Vagina (tissue), 2 donors: Measurements from ENCODE around the gene OR6Q1. TPM values are rescaled to one million over a fixed set of nuclear protein-coding genes. Genes with fewer than 3 reads are reported as not detected.

Source experiments
- DNase-seq, 2 donors: peaks; one replicate each; pipeline ENCODE4 v3.0.0-alpha.2; 2017; ENCODE audit errors: extremely low spot score in 2 of 2
- H3K27ac ChIP-seq: fragments of 200-600 bp; sonication (generic); one replicate; pipeline ENCODE4 v1.5.1; 2019
- H3K27me3 ChIP-seq: fragments of 200-600 bp; sonication (generic); one replicate; pipeline ENCODE4 v1.5.1; 2019
- H3K36me3 ChIP-seq, 2 donors: fragments of 200-600 bp; sonication (generic); one replicate each; pipeline ENCODE4 v1.5.1; 2017 to 2019
- H3K4me1 ChIP-seq: fragments of 200-600 bp; sonication (generic); one replicate; pipeline ENCODE4 v1.5.1; 2019
- H3K4me3 ChIP-seq, 2 donors: fragments of 200-600 bp; sonication (generic); 1 replicate in 1 of 2; 2 replicates in 1 of 2; pipeline ENCODE4 v1.5.1; 2016 to 2019
- H3K9me3 ChIP-seq: fragments of 200-600 bp; sonication (generic); one replicate; pipeline ENCODE4 v1.5.1; 2019
- CTCF ChIP-seq, 3 experiments: fragments of 450-650 bp in 2 of 3; fragments of 200-600 bp in 1 of 3; sonication (generic) in 1 of 3; IDR thresholded peaks; one replicate each; pipeline ENCODE4 v1.5.1; 2017 to 2019; ENCODE audit warnings: antibody characterized with exemption in 3 of 3, mild to moderate bottlenecking in 2 of 3, moderate library complexity in 2 of 3
- POLR2A ChIP-seq, 2 donors: fragments of 450-650 bp; IDR thresholded peaks; one replicate each; pipeline ENCODE4 v1.6.1; 2017; ENCODE audit warnings: antibody characterized with exemption in 2 of 2, mild to moderate bottlenecking in 2 of 2, moderate library complexity in 2 of 2
- POLR2AphosphoS5 ChIP-seq, 2 donors: sonication (generic); formaldehyde crosslinking; IDR thresholded peaks; one replicate each; pipeline ENCODE4 v1.9.0; 2017; ENCODE audit warnings: antibody characterized with exemption in 2 of 2, mild to moderate bottlenecking in 2 of 2, low read depth in 1 of 2; ENCODE audit not compliant: insufficient read depth in 1 of 2
- intact Hi-C: fragments of 100-400 bp; cut with DNase I; formaldehyde crosslinking; loops from one replicate; pipeline ENCODE4 v1.15.1; 2023
- total RNA-seq: library from RNA; depleted of rRNA; stranded (reverse); fragments of >200 nt; gene quantifications from one replicate; pipeline ENCODE4 v1.2.3, GENCODE V29; 2016

Gene OR6Q1
- total RNA-seq, 1 donor from 2014 or later: not detected

GRCh38 chr11:58060535-58060934 lies 29.8 kb downstream of the OR6Q1 start:
- DNase-seq: no peak
- Histone ChIP-seq H3K9me3 (no peaks in the 10 kb centered on the region), H3K36me3 (no peaks in the 10 kb centered on the region), H3K27me3 (no peaks in the 10 kb centered on the region), H3K4me3 (no peak overlapping the region), H3K27ac (no peak overlapping the region), H3K4me1 (no peaks in the 10 kb centered on the region)
- intact Hi-C loops: no loop called here
- TF ChIP-seq POLR2AphosphoS5 (IDR thresholded peaks at IDR 0.05; ENCODE audit: insufficient read depth in 1 of 2, low read depth in 1 of 2) (no peak), CTCF (IDR thresholded peaks at IDR 0.05) (no peak), POLR2A (IDR thresholded peaks at IDR 0.05) (no peak)

- Histone ChIP-seq H3K27me3 (no peaks in the 10 kb centered on the region), H3K9me3 (no peaks in the 10 kb centered on the region), H3K27ac (no peak overlapping the region), H3K36me3 (no peaks in the 10 kb centered on the region), H3K4me1 (no peaks in the 10 kb centered on the region), H3K4me3 (no peak overlapping the region)
- intact Hi-C loops: no loop called here
- no peak for TF ChIP-seq CTCF (IDR thresholded peaks at IDR 0.05)
- TF ChIP-seq POLR2A (IDR thresholded peaks at IDR 0.05): no peak
- no peak for TF ChIP-seq POLR2AphosphoS5 (IDR thresholded peaks at IDR 0.05; ENCODE audit: insufficient read depth in 1 of 2, low read depth in 1 of 2)
- DNase-seq: no peak
Observed at GRCh38 chr11:58060939-58061672, 30.4 kb downstream of the OR6Q1 start.

- Histone ChIP-seq H3K4me3 (no peak overlapping the region), H3K4me1 (no peaks in the 10 kb centered on the region), H3K9me3 (no peaks in the 10 kb centered on the region), H3K36me3 (no peaks in the 10 kb centered on the region), H3K27ac (no peak overlapping the region), H3K27me3 (no peaks in the 10 kb centered on the region)
- intact Hi-C loops: no loop called here
- DNase-seq: no peak
- TF ChIP-seq POLR2A (IDR thresholded peaks at IDR 0.05): no peak
- TF ChIP-seq POLR2AphosphoS5 (IDR thresholded peaks at IDR 0.05; ENCODE audit: insufficient read depth in 1 of 2, low read depth in 1 of 2): no peak
- TF ChIP-seq CTCF (IDR thresholded peaks at IDR 0.05): no peak
Observed at GRCh38 chr11:58061813-58062212, 31.1 kb downstream of the OR6Q1 start.

- H3K36me3 ChIP-seq: no peaks in the 10 kb centered on the region
- no peak for TF ChIP-seq CTCF (IDR thresholded peaks at IDR 0.05)
- TF ChIP-seq POLR2A (IDR thresholded peaks at IDR 0.05): no peak
- TF ChIP-seq POLR2AphosphoS5 (IDR thresholded peaks at IDR 0.05; ENCODE audit: insufficient read depth in 1 of 2, low read depth in 1 of 2): no peak
- H3K4me1 ChIP-seq: no peaks in the 10 kb centered on the region
- no peak overlapping the region for H3K4me3 ChIP-seq
- no peak for DNase-seq
- intact Hi-C loops: no loop called here
- H3K27ac ChIP-seq: no peak overlapping the region
- H3K27me3 ChIP-seq: no peaks in the 10 kb centered on the region
- no peaks in the 10 kb centered on the region for H3K9me3 ChIP-seq
Observed at GRCh38 chr11:58067685-58068084, 36.9 kb downstream of the OR6Q1 start.

GRCh38 chr11:58068655-58069054 lies 37.9 kb downstream of the OR6Q1 start:
- Histone ChIP-seq H3K9me3 (no peaks in the 10 kb centered on the region), H3K27ac (no peak overlapping the region), H3K4me1 (no peaks in the 10 kb centered on the region), H3K36me3 (no peaks in the 10 kb centered on the region), H3K27me3 (no peaks in the 10 kb centered on the region), H3K4me3 (no peak overlapping the region)
- intact Hi-C loops: no loop called here
- TF ChIP-seq CTCF (IDR thresholded peaks at IDR 0.05): no peak
- TF ChIP-seq POLR2AphosphoS5 (IDR thresholded peaks at IDR 0.05; ENCODE audit: insufficient read depth in 1 of 2, low read depth in 1 of 2): no peak
- no peak for TF ChIP-seq POLR2A (IDR thresholded peaks at IDR 0.05)
- no peak for DNase-seq
